Esophagus squamous epithelium (tissue), 5 donors: ENCODE results near the gene GALNS. TPM values are rescaled to one million over a fixed set of nuclear protein-coding genes. Genes with fewer than 3 reads are reported as not detected.

Source experiments
- DNase-seq: peaks from one replicate; lab custom pipeline; 2025; lab: John Stamatoyannopoulos, UW
- H3K27ac ChIP-seq, 4 donors: fragments of 200-600 bp; sonication (generic); one replicate each; pipeline ENCODE4 v1.5.1; 2016 to 2019; ENCODE audit warnings: mild to moderate bottlenecking in 1 of 4
- H3K27me3 ChIP-seq, 4 donors: fragments of 200-600 bp; sonication (generic); 1 replicate in 3 of 4; 2 replicates in 1 of 4; pipeline versions ENCODE4 v1.5.1 to v1.6.0; 2017 to 2021; ENCODE audit warnings: antibody characterized with exemption in 1 of 4
- H3K36me3 ChIP-seq, 3 donors: fragments of 200-600 bp; sonication (generic); one replicate each; pipeline ENCODE4 v1.5.1; 2016 to 2019
- H3K4me1 ChIP-seq, 3 donors: fragments of 200-600 bp; sonication (generic); one replicate each; pipeline ENCODE4 v1.5.1; 2017 to 2019
- H3K4me3 ChIP-seq, 4 donors: fragments of 200-600 bp; sonication (generic); 1 replicate in 3 of 4; 2 replicates in 1 of 4; pipeline ENCODE4 v1.5.1; 2016 to 2019; ENCODE audit warnings: mild to moderate bottlenecking in 2 of 4, moderate library complexity in 1 of 4
- H3K9me3 ChIP-seq, 3 donors: fragments of 200-600 bp; sonication (generic); one replicate each; pipeline ENCODE4 v1.5.1; 2016 to 2019
- CTCF ChIP-seq, 6 experiments: fragments of 450-650 bp in 4 of 6; fragments of 200-600 bp in 2 of 6; sonication (generic) in 2 of 6; IDR thresholded peaks; one replicate each; pipeline ENCODE4 v1.5.1; 2016 to 2019; ENCODE audit warnings: antibody characterized with exemption in 6 of 6, mild to moderate bottlenecking in 4 of 6, moderate library complexity in 4 of 6
- POLR2A ChIP-seq, 4 donors: fragments of 450-650 bp; IDR thresholded peaks; one replicate each; pipeline ENCODE4 v1.6.1; 2017; ENCODE audit warnings: antibody characterized with exemption in 4 of 4, mild to moderate bottlenecking in 4 of 4, moderate library complexity in 3 of 4
- WGBS, 2 donors: methylation state at CpG; one replicate each; pipeline ENCODE4 v1.1.5; 2018; 5-methylcytosine and 5-hydroxymethylcytosine counted together
- intact Hi-C: fragments of 100-400 bp; cut with DNase I; formaldehyde crosslinking; loops from one replicate; pipeline ENCODE4 v1.15.0; 2022
- total RNA-seq, 4 donors: library from RNA; depleted of rRNA; stranded (reverse); fragments of >200 nt; gene quantifications; one replicate each; pipeline ENCODE4 v1.1.0, GENCODE V29; 2016
- donor health status: DM: yes; HTN: yes; CAD: no.

The GALNS gene
- total RNA-seq, 4 donors from 2014 or later: 9.5 to 24.2 (median 20.5) TPM

GRCh38 chr16:88888057-88888456 lies 31.3 kb upstream of the GALNS start:
- peak overlapping the region in 3 of 4 donors; percentile 48 to 74 (median 53) for H3K27ac ChIP-seq
- 40 to 80% methylated on average over 1 to 2 of the region's 14 CpGs for WGBS, 2 donors
- intact Hi-C loops: no loop called here
- H3K4me3 ChIP-seq: no peak overlapping the region
- peaks cover 0 to 33% (median 5%) of the 10 kb centered on the region in 3 donors for H3K4me1 ChIP-seq
- TF ChIP-seq CTCF (IDR thresholded peaks at IDR 0.05) (no peak), POLR2A (IDR thresholded peaks at IDR 0.05) (no peak)
- DNase-seq: no peak
- H3K27me3 ChIP-seq: peaks cover 0 to 6% (median 0%) of the 10 kb centered on the region in 4 donors
- peaks cover 0 to 20% (median 0%) of the 10 kb centered on the region in 3 donors for H3K36me3 ChIP-seq
- no peaks in the 10 kb centered on the region for H3K9me3 ChIP-seq

- WGBS, 2 donors: 70 to 87% methylated on average over 16 to 17 of the region's 39 CpGs
- DNase-seq: no peak
- H3K4me3 ChIP-seq: no peak overlapping the region
- peaks cover 0 to 27% (median 0%) of the 10 kb centered on the region in 3 donors for H3K36me3 ChIP-seq
- no peaks in the 10 kb centered on the region for H3K9me3 ChIP-seq
- peaks cover 0 to 7% (median 0%) of the 10 kb centered on the region in 4 donors for H3K27me3 ChIP-seq
- intact Hi-C loops: no loop called here
- H3K27ac ChIP-seq: peak overlapping the region in 3 of 4 donors; percentile 35 to 74 (median 70)
- TF ChIP-seq POLR2A (IDR thresholded peaks at IDR 0.05) (no peak), CTCF (IDR thresholded peaks at IDR 0.05) (no peak)
- peaks cover 0 to 42% (median 6%) of the 10 kb centered on the region in 3 donors for H3K4me1 ChIP-seq
Observed at GRCh38 chr16:88886845-88887521, 30.2 kb upstream of the GALNS start.

GRCh38 chr16:88886420-88886844 lies 29.7 kb upstream of the GALNS start:
- intact Hi-C loops: no loop called here
- no peak overlapping the region for H3K4me3 ChIP-seq
- peaks cover 2 to 48% (median 12%) of the 10 kb centered on the region in 3 donors for H3K4me1 ChIP-seq
- DNase-seq: no peak
- WGBS, 2 donors: 71% methylated on average over 8 of the region's 15 CpGs; no CpG with 5 or more reads in 1 of the 2 donors
- peaks cover 0 to 13% (median 0%) of the 10 kb centered on the region in 4 donors for H3K27me3 ChIP-seq
- peak overlapping the region in 3 of 4 donors; percentile 35 to 74 (median 70) for H3K27ac ChIP-seq
- H3K36me3 ChIP-seq: peaks cover 0 to 31% (median 0%) of the 10 kb centered on the region in 3 donors
- no peaks in the 10 kb centered on the region for H3K9me3 ChIP-seq
- TF ChIP-seq CTCF (IDR thresholded peaks at IDR 0.05) (no peak), POLR2A (IDR thresholded peaks at IDR 0.05) (no peak)

- intact Hi-C loops: no loop called here
- Histone ChIP-seq H3K27me3 (peaks cover 0 to 19% (median 0%) of the 10 kb centered on the region in 4 donors), H3K36me3 (peaks cover 0 to 31% (median 0%) of the 10 kb centered on the region in 3 donors), H3K4me1 (peaks cover 8 to 54% (median 17%) of the 10 kb centered on the region in 3 donors), H3K4me3 (no peak overlapping the region), H3K27ac (peak overlapping the region in 2 of 4 donors; percentile 70 to 74), H3K9me3 (no peaks in the 10 kb centered on the region)
- TF ChIP-seq POLR2A (IDR thresholded peaks at IDR 0.05) (no peak), CTCF (IDR thresholded peaks at IDR 0.05) (no peak)
- no CpG with 5 or more reads among the region's 28 CpGs for WGBS, 2 donors
- DNase-seq: no peak
Observed at GRCh38 chr16:88885693-88886280, 29.0 kb upstream of the GALNS start.
